Testis (tissue), 3 donors: ENCODE results near the gene FBXL7. TPM values are rescaled to one million over a fixed set of nuclear protein-coding genes. Genes with fewer than 3 reads are reported as not detected.

Experiments used
- DNase-seq: peaks from one replicate; pipeline ENCODE4 v3.0.0-alpha.2; 2019
- H3K27ac ChIP-seq, 2 donors: fragments of 200-600 bp; sonication (generic); one replicate each; pipeline ENCODE4 v1.5.1; 2019
- H3K27me3 ChIP-seq: fragments of 200-600 bp; sonication (generic); one replicate; pipeline ENCODE4 v1.5.1; 2019
- H3K36me3 ChIP-seq: fragments of 200-600 bp; sonication (generic); one replicate; pipeline ENCODE4 v1.5.1; 2017; ENCODE audit warnings: low read depth; ENCODE audit errors: missing control alignments
- H3K4me1 ChIP-seq: fragments of 200-600 bp; sonication (generic); one replicate; pipeline ENCODE4 v1.5.1; 2019
- H3K4me3 ChIP-seq, 2 donors: fragments of 200-600 bp; sonication (generic); one replicate each; pipeline ENCODE4 v1.5.1; 2017 to 2019
- H3K9me3 ChIP-seq: fragments of 200-600 bp; sonication (generic); one replicate; pipeline ENCODE4 v1.5.1; 2017
- CTCF ChIP-seq, 3 experiments: fragments of 450-650 bp in 2 of 3; fragments of 200-600 bp in 1 of 3; sonication (generic) in 1 of 3; IDR thresholded peaks; one replicate each; pipeline ENCODE4 v1.5.1; 2016 to 2019; ENCODE audit warnings: antibody characterized with exemption in 3 of 3, mild to moderate bottlenecking in 2 of 3, moderate library complexity in 1 of 3
- POLR2A ChIP-seq: fragments of 450-650 bp; IDR thresholded peaks from one replicate; pipeline ENCODE4 v1.6.1; 2017; ENCODE audit warnings: antibody characterized with exemption, mild to moderate bottlenecking, moderate library complexity
- WGBS, 2 donors: methylation state at CpG; one replicate each; pipeline ENCODE4 v1.1.5; 2018; 5-methylcytosine and 5-hydroxymethylcytosine counted together
- intact Hi-C: fragments of 100-400 bp; cut with DNase I; formaldehyde crosslinking; loops from one replicate; pipeline ENCODE4 v1.15.1; 2023; ENCODE audit warnings: low total_unique reads
- polyA plus RNA-seq: library from polyadenylated mRNA; stranded (reverse); fragments of 350-450 nt; fragmentation: Illumina TruSeq; extraction: RNeasy Lipid Tissue Mini Kit (QIAGEN cat#74804); gene quantifications from one replicate; pipeline ENCODE4 v1.2.3, GENCODE V29; 2014; ENCODE audit warnings: low read depth, low replicate concordance; ENCODE audit not compliant: insufficient read depth
- total RNA-seq, 2 donors: library from RNA; depleted of rRNA; stranded (reverse); fragments of >200 nt; gene quantifications; one replicate each; pipeline ENCODE4 v1.2.3, GENCODE V29; 2016

The FBXL7 gene
- total and polyA plus RNA-seq, 3 donors from 2014 or later = 9.8 to 17.3 (median 15.2) TPM

- no peak overlapping the region for H3K27ac ChIP-seq
- no peak overlapping the region for H3K4me3 ChIP-seq
- DNase-seq = no peak
- intact Hi-C loops = no loop called here
- H3K27me3 ChIP-seq = no peaks in the 10 kb centered on the region
- TF ChIP-seq CTCF (IDR thresholded peaks at IDR 0.05) = no peak
- TF ChIP-seq POLR2A = no peak
- no peaks in the 10 kb centered on the region for H3K4me1 ChIP-seq
- 66 to 70% methylated on average over 5 of the region's 5 CpGs for WGBS, 2 donors
- no peaks in the 10 kb centered on the region for H3K36me3 ChIP-seq
- no peaks in the 10 kb centered on the region for H3K9me3 ChIP-seq
Measured at GRCh38 chr5:15741591-15741990, 241.6 kb downstream of the FBXL7 start.

GRCh38 chr5:15746833-15747232, 246.9 kb downstream of the FBXL7 start:
- Histone ChIP-seq H3K9me3 (no peaks in the 10 kb centered on the region), H3K4me1 (peaks cover 9% of the 10 kb centered on the region), H3K4me3 (no peak overlapping the region), H3K27ac (no peak overlapping the region), H3K27me3 (no peaks in the 10 kb centered on the region), H3K36me3 (no peaks in the 10 kb centered on the region)
- no peak for DNase-seq
- TF ChIP-seq CTCF (IDR thresholded peaks at IDR 0.05) (no peak), POLR2A (no peak)
- intact Hi-C loops = no loop called here
- 69 to 75% methylated on average over 2 of the region's 2 CpGs for WGBS, 2 donors

- no peak overlapping the region for H3K27ac ChIP-seq
- H3K9me3 ChIP-seq = no peaks in the 10 kb centered on the region
- intact Hi-C loops = no loop called here
- no peak for DNase-seq
- WGBS, 2 donors = 78 to 81% methylated on average over 2 of the region's 2 CpGs
- H3K4me1 ChIP-seq = peaks cover 9% of the 10 kb centered on the region
- no peaks in the 10 kb centered on the region for H3K27me3 ChIP-seq
- H3K36me3 ChIP-seq = no peaks in the 10 kb centered on the region
- TF ChIP-seq POLR2A (no peak), CTCF (IDR thresholded peaks at IDR 0.05) (no peak)
- H3K4me3 ChIP-seq = no peak overlapping the region
Measured at GRCh38 chr5:15748266-15748665, 248.3 kb downstream of the FBXL7 start.

GRCh38 chr5:15752663-15753285, 252.8 kb downstream of the FBXL7 start:
- Histone ChIP-seq H3K27me3 (no peaks in the 10 kb centered on the region), H3K4me1 (peaks cover 9% of the 10 kb centered on the region), H3K27ac (peak overlapping the region in 1 of 2 donors; percentile 38), H3K36me3 (no peaks in the 10 kb centered on the region), H3K9me3 (no peaks in the 10 kb centered on the region), H3K4me3 (no peak overlapping the region)
- TF ChIP-seq CTCF (IDR thresholded peaks at IDR 0.05) = no peak
- TF ChIP-seq POLR2A = no peak
- intact Hi-C loops = no loop called here
- 32 to 47% methylated on average over 10 of the region's 10 CpGs for WGBS, 2 donors
- peak; percentile 84 for DNase-seq

GRCh38 chr5:15753752-15754151, 253.8 kb downstream of the FBXL7 start:
- 70 to 71% methylated on average over 1 of the region's 1 CpG for WGBS, 2 donors
- Histone ChIP-seq H3K4me1 (peaks cover 9% of the 10 kb centered on the region), H3K27ac (no peak overlapping the region), H3K27me3 (no peaks in the 10 kb centered on the region), H3K9me3 (no peaks in the 10 kb centered on the region), H3K4me3 (no peak overlapping the region), H3K36me3 (no peaks in the 10 kb centered on the region)
- TF ChIP-seq POLR2A (no peak), CTCF (IDR thresholded peaks at IDR 0.05) (no peak)
- DNase-seq = no peak
- intact Hi-C loops = no loop called here
